ENCODE measurements around the gene LRCH1. TPM values are rescaled to one million over a fixed set of nuclear protein-coding genes. Genes with fewer than 3 reads are reported as not detected.
A peak's percentile ranks its signal among the peaks of the same experiment; 100 is the strongest.

Gene LRCH1
- total RNA-seq, 1 donor from 2014 or later, result 17.0 TPM

- H3K4me3 ChIP-seq (ENCODE audit: low read depth, low read length), result no peak overlapping the region
- no peak for DNase-seq (ENCODE audit: low read depth)
- TF ChIP-seq, protein P1, sequence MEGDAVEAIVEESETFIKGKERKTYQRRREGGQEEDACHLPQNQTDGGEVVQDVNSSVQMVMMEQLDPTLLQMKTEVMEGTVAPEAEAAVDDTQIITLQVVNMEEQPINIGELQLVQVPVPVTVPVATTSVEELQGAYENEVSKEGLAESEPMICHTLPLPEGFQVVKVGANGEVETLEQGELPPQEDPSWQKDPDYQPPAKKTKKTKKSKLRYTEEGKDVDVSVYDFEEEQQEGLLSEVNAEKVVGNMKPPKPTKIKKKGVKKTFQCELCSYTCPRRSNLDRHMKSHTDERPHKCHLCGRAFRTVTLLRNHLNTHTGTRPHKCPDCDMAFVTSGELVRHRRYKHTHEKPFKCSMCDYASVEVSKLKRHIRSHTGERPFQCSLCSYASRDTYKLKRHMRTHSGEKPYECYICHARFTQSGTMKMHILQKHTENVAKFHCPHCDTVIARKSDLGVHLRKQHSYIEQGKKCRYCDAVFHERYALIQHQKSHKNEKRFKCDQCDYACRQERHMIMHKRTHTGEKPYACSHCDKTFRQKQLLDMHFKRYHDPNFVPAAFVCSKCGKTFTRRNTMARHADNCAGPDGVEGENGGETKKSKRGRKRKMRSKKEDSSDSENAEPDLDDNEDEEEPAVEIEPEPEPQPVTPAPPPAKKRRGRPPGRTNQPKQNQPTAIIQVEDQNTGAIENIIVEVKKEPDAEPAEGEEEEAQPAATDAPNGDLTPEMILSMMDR (conservative IDR thresholded peaks at IDR 0.05; ENCODE audit: low read depth, low read length), result no peak
Measured at GRCh38 chr13:46630431-46631178, 77.6 kb downstream of the LRCH1 start.

DNA sequence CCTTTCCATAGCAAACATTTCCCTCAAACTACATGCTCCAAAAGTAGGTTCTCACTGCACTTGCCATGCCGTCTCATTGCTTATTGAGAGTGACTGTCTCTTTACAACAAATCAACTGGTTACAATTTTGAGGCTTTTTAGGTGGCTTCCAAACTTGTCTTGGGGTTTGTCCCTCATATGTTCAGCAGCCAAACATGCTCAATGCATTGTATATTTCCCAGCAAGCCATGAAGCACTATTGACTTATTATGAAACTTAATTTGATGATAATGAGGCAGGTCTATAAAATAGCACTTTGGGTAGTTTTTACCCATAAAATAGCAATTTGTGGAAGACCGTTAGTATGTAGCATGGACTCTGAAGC lies 78.2 kb downstream of the LRCH1 start:
- no peak overlapping the region for H3K4me3 ChIP-seq (ENCODE audit: low read depth, low read length)
- TF ChIP-seq, protein P1 (conservative IDR thresholded peaks at IDR 0.05; ENCODE audit: low read depth, low read length), result no peak
- DNase-seq (ENCODE audit: low read depth), result no peak

DNA sequence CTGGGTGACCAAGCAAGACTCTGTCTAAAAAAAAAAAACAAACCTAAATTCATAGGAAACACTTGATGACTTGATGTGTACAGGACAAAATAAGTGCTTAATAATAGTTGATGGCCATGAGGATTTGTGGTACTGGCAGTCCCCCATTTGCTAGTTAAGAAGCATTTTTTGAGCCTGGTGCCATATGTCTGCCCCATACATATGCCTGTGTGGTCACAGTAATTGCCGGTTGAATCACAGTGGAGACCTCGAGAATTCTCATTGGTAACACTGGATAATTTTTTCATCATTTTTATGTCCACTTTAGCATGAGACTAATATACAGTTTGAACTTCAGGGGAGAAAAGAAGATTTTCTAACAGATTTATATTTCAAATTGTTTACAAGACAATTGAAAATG lies 79.2 kb downstream of the LRCH1 start:
- TF ChIP-seq, protein P1 (conservative IDR thresholded peaks at IDR 0.05; ENCODE audit: low read depth, low read length), result no peak
- H3K4me3 ChIP-seq (ENCODE audit: low read depth, low read length), result no peak overlapping the region
- DNase-seq (ENCODE audit: low read depth), result no peak

GRCh38 chr13:46633416-46633815 lies 80.4 kb downstream of the LRCH1 start:
- no peak overlapping the region for H3K4me3 ChIP-seq (ENCODE audit: low read depth, low read length)
- DNase-seq (ENCODE audit: low read depth), result peak; percentile 73
- TF ChIP-seq, protein P1 (conservative IDR thresholded peaks at IDR 0.05; ENCODE audit: low read depth, low read length), result no peak

- H3K4me3 ChIP-seq (ENCODE audit: low read depth, low read length), result no peak overlapping the region
- TF ChIP-seq, protein P1 (conservative IDR thresholded peaks at IDR 0.05; ENCODE audit: low read depth, low read length), result no peak
- DNase-seq (ENCODE audit: low read depth), result no peak
Measured at GRCh38 chr13:46636451-46636850, 83.5 kb downstream of the LRCH1 start.

DNA sequence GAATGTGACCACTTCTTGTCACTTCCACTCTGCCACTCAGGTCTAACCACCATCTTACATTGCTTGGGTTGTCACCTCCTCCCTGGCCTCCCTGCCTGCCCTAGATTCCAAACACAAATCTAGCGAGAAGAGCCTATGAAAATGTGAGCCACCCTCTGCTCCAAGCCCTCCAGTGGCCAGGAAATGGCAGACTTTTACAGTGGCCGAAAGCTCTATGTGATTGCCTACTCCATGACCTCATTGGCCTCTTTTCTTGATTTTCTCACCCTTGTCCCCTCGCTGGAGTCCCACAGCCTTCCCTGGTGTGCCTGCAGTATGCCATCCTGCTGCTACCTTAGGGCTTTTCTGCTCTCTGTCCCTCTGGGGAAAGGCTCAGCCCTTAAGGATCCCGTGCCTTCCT lies 84.2 kb downstream of the LRCH1 start:
- no peak for DNase-seq (ENCODE audit: low read depth)
- H3K4me3 ChIP-seq (ENCODE audit: low read depth, low read length), result no peak overlapping the region
- TF ChIP-seq, protein P1 (conservative IDR thresholded peaks at IDR 0.05; ENCODE audit: low read depth, low read length), result no peak

DNA sequence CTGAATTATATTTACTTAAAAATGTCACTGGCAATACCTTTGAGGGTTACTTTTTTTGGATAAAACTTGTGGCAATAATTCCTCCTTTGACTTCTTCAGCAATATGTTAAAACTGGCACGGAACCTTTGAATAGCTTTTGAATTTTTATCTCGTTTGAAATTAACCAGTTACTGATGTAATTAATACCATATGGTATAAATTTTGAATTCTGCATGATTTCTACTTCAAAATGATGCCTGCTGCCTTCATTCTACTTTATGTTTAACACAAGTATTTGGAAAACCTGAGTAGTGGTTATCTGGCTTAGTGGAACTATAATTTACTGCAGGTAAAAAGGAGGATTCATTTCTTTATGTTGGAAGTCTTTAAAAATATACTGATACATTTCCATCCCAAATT lies 85.3 kb downstream of the LRCH1 start:
- TF ChIP-seq, protein P1 (conservative IDR thresholded peaks at IDR 0.05; ENCODE audit: low read depth, low read length), result no peak
- no peak overlapping the region for H3K4me3 ChIP-seq (ENCODE audit: low read depth, low read length)
- DNase-seq (ENCODE audit: low read depth), result no peak

Data from epithelial cell of proximal tubule (primary cell).